HG02610 (cell line): ENCODE data around the gene AFAP1.

ENCODE experiments used
- ATAC-seq: cut with Tn5 transposase; IDR thresholded peaks from one replicate; pipeline ENCODE4 v1.9.1; 2021; ENCODE audit warnings: mild to moderate bottlenecking, moderate library complexity; ENCODE audit not compliant: unreplicated experiment

The AFAP1 gene

DNA sequence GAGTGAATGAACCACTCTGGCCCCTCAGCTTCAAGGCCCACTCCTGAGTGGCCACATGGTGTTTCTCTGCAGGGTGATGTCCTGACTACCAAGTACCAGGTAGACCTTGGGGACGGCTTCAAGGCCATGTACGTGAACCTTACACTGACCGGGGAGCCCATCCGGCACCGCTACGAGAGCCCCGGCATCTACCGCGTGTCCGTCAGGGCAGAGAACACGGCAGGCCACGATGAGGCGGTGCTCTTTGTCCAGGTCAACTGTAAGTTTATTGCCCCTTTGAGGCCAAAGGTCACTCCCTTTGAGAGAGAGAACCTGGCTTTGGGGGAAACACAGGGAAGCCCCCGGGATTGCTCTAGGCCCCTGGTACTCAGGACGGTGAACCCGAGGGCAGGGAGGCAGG is 216.0 kb downstream of the AFAP1 start:
- ATAC-seq, result no peak

- no peak for ATAC-seq
These were observed 216.8 kb downstream of the AFAP1 start for GRCh38 chr4:7722766-7723387.

- ATAC-seq, result no peak
These were observed 217.6 kb downstream of the AFAP1 start for GRCh38 chr4:7721984-7722551.

GRCh38 chr4:7719354-7720174 is 220.1 kb downstream of the AFAP1 start:
- no peak for ATAC-seq

DNA sequence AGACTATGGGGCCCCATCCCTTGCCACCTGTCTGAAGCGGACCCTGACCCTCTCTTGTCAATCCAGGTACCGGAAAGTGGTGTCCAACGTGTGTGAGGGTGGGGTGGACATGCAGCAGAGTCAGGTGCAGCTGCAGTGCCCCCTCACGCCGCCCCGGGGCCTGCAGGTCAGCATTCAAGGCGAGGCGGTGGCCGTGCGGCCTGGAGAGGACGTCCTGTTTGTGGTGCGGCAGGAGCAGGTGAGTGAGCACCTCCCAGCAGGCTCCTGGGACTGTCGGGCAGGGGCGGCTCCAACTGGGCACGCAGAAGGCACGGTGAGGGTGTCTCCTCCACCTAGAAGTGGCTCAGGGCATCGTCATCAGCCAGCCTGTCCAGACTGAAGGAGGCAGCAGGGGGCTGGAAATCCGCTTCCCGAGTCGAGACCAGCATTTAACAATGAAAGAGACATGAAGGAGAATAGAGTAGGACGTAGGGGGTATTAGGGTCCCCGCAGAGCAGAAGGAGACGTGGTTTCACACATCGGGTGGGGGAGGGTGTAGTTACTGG is 221.6 kb downstream of the AFAP1 start:
- no peak for ATAC-seq

GRCh38 chr4:7717161-7717560 is 222.5 kb downstream of the AFAP1 start:
- no peak for ATAC-seq

DNA sequence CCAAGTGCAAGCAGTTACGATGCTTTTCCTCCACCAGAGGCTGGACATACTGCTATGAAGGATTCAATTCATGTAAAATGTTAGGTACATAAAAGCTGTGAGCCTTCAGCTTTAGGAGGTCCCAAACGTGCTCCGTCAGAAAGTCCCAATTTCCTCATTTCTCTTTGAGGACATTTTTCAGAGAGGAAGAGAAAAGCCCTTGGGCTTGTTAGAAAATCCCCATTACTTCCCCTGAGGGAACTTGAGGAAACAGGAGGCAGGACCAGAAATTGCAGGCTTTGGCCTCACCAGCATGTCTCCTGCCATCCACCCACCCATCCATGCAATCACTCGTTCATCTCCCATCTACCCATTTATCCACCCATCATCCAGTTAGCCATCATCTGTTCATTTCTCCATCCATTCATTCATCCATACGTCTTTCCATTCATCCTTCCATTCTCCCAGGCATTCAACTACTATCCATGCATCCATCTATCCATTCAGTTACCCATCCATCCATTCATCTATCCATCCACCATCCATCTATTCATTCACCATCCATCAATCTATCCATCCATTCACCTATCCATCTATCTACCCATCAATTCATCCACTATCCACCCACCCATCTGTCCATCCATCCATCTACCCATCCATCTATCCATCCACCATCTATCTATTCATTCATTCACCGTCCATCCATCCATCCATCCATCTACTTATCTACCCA is 223.5 kb downstream of the AFAP1 start:
- ATAC-seq, result no peak

- no peak for ATAC-seq
These were observed 224.2 kb downstream of the AFAP1 start for GRCh38 chr4:7715271-7716009.

DNA sequence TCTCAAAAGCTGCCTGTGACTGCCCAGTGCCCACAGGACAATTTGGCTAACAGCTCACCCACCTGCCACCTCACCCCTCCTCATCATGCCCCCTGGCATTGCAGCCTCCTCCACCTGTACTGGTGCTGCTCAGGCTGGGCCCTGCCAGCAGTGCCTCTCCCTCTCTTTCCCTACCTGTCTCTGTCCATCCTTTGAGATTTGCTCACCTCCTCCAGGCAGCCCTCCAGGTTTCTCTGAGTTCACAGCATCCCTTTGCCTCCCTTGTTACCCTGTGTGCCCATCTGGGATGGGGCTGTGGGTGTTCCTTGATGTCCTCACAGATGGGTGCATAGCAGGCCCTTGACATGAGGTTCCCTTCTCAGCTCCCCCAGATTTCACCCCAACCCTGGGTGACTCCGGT is 224.9 kb downstream of the AFAP1 start:
- ATAC-seq, result no peak

DNA sequence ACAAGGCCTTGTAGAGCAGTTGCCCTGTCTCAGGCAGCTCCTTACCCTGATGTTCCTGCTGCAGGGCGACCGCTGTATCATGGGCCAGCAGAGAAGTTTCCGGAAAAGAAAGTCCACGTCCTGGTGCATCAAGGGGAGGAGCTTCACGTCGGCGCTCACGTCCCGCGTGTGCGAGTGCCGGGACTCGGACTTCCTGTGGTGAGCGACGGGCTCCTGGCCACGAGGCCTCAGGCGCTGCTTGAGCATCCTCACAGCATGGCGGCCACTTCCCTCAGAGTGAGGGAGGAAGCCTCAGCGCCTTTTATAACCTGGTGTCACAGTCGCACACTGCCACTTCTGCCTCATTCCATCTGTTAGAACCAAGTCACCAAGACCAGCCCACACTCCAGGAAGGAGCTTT is 225.5 kb downstream of the AFAP1 start:
- no peak for ATAC-seq

- ATAC-seq, result no peak
These were observed 225.9 kb downstream of the AFAP1 start for GRCh38 chr4:7713757-7714156.

DNA sequence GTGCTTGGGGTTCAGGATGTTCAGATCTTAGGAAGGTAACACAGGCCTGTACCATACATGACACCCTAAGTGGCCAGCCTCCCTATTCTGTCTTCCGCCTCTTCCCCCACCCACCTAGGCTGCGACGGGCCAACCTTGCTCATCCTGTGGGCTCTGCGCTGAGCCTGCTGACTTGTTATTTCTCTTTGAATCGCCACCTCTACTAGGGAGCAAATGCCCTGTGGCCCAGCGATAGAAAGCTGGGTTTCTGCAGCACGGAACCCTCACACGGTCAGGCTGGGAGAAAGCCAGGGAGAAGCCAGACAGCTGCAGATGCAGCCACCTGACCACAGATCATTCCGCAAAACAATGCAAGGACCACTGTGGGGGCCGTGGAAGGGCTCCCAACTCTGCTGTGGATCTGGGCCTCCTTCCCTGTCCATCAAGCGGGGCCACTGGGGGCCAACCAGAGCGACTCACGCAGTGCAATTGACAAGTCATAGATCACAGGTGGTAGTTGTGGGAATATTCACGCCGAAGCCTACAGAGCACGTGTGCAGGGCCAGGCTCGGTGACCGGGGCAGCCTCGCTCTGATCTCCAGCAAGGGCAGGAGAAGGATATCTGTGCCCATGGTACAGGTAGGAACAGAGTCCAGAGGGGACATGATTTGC is 227.5 kb downstream of the AFAP1 start:
- ATAC-seq, result no peak

- ATAC-seq, result no peak
These were observed 228.2 kb downstream of the AFAP1 start for GRCh38 chr4:7711307-7711963.

DNA sequence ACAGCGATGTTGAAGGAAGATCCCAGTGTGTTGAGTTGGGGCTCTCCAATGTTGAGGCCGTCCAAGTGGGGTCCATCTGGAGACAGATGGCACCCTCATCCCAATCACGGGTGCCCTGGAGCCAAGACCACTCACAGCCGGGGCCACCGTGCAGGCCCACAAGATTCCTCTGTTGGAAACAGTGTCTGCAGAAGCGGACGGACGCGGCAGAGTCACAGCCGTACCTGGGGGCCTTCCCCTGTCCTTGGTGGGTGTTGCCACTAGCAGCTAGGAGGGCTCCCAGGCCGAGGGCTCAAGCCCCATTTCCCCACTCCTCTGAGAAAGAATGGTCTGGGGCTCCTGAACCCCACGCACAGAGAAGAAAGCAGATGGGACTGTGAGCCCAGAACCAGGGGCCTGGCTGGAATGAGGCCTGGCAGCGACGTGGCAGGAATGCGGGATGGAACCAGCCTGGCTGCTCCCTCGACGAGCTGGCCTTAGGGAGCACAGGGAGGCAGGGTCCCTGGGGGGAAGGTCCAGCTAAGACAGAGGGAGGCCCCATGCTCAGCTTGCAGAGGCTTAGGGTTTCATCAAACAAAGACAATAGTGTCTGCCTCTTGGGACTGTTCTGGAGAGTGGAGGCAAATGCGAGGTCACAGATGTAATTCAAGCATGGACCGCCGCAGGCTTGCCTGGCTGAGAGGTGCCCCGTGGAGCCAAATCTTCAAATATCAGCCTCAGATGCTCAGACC is 228.9 kb downstream of the AFAP1 start:
- no peak for ATAC-seq

DNA sequence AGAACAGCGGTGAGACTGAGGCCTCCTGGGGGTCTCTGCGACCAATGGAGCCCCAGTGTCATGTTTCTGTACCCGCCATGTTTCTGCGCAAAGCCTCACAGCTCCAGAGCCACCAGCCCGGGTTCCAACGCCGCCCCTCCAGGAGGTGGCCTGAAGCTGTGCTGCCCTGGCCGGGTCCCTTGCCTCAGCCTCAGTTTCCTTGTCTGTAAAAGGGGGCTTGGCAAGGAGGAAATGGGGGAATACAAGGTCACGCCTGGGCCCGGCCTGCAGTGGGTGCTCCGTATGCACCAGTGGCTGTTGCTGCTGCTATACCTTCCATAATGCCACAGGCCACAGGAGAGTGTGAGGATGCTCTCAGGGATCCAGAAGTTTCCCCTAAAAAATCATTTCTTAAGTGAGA is 229.5 kb downstream of the AFAP1 start:
- no peak for ATAC-seq

- ATAC-seq, result no peak
These were observed 230.2 kb downstream of the AFAP1 start for GRCh38 chr4:7709431-7709830.

DNA sequence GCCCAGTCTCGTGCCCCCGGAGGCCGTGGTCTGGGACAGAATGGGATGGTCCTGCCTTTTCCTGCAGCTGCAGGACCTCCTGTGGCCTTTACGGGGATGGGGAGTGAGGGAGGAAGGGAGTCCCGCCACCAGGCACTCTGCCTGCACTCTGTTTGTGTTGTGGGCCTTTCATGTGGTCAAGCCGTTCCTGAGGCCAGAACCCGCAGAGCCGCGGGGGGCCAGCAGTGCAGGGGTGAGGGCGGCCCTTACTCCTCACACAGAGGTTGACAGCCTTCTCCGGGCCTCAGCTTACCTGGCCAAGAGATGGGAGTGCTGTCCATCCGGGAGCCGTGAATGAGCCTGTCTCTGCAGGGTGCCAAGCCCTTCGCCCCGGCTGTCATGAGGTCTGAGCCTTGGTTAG is 230.7 kb downstream of the AFAP1 start:
- ATAC-seq, result no peak
